Fibroblast of mammary gland (primary cell): ENCODE results near the gene DIMT1.

Source experiments
- DNase-seq: peaks from one replicate; pipeline ENCODE4 v3.0.0-alpha.2; 2010; ENCODE audit warnings: low read depth
- H3K4me3 ChIP-seq: 2 replicates; pipeline ENCODE4 v1.5.1; 2011; ENCODE audit warnings: low read depth, mild to moderate bottlenecking, low read length, moderate library complexity; ENCODE audit not compliant: control insufficient read depth
- TF ChIP-seq, protein P1 (sequence below): conservative IDR thresholded peaks from 2 replicates; pipeline ENCODE4 v1.5.1; 2011; ENCODE audit warnings: low read depth, low read length, inconsistent platforms; ENCODE audit not compliant: control insufficient read depth, insufficient read depth

Gene DIMT1

GRCh38 chr5:62340392-62340791 lies 63.3 kb downstream of the DIMT1 start:
- no peak overlapping the region for H3K4me3 ChIP-seq
- TF ChIP-seq, protein P1, sequence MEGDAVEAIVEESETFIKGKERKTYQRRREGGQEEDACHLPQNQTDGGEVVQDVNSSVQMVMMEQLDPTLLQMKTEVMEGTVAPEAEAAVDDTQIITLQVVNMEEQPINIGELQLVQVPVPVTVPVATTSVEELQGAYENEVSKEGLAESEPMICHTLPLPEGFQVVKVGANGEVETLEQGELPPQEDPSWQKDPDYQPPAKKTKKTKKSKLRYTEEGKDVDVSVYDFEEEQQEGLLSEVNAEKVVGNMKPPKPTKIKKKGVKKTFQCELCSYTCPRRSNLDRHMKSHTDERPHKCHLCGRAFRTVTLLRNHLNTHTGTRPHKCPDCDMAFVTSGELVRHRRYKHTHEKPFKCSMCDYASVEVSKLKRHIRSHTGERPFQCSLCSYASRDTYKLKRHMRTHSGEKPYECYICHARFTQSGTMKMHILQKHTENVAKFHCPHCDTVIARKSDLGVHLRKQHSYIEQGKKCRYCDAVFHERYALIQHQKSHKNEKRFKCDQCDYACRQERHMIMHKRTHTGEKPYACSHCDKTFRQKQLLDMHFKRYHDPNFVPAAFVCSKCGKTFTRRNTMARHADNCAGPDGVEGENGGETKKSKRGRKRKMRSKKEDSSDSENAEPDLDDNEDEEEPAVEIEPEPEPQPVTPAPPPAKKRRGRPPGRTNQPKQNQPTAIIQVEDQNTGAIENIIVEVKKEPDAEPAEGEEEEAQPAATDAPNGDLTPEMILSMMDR: peak; percentile 50
- DNase-seq: peak; percentile 56
